WTC11 (cell line): Measurements from ENCODE around the gene ANKRD11. TPM values are rescaled to one million over a fixed set of nuclear protein-coding genes. Genes with fewer than 3 reads are reported as not detected.

Experiments
- ATAC-seq: fragments of 200-7000 bp; cut with Tn5 transposase; 2 replicates; pipeline ENCODE4 v1.10.0; 2021; ENCODE audit warnings: mild to moderate bottlenecking, moderate library complexity
- CTCF ChIA-PET: fragments of 300-600 bp; sonication (Branson Sonifier 250); formaldehyde crosslinking; loops from one replicate; lab custom pipeline; 2021; ENCODE audit warnings: antibody characterized with exemption; lab: Charles Lee
- POLR2A ChIA-PET: fragments of 350-600 bp; sonication (Branson Sonifier 250); formaldehyde crosslinking; loops from one replicate; lab custom pipeline; 2021; ENCODE audit warnings: antibody characterized with exemption; lab: Charles Lee
- DNase-seq: peaks from one replicate; pipeline ENCODE4 v3.0.0; 2021; ENCODE audit warnings: low spot score
- H3K27ac Mint-ChIP-seq: 2 replicates; pipeline ENCODE4 v1.8.0; 2021; ENCODE audit warnings: mixed read lengths
- H3K27me3 Mint-ChIP-seq: 2 replicates; pipeline ENCODE4 v1.8.0; 2021; ENCODE audit warnings: low read depth, mild to moderate bottlenecking, moderate library complexity, mixed read lengths
- H3K36me3 Mint-ChIP-seq: 2 replicates; pipeline ENCODE4 v1.8.0; 2021; ENCODE audit warnings: mixed read lengths
- H3K4me1 Mint-ChIP-seq: 2 replicates; pipeline ENCODE4 v1.8.0; 2022; ENCODE audit warnings: mixed read lengths
- H3K4me3 Mint-ChIP-seq: 2 replicates; pipeline ENCODE4 v1.8.0; 2021; ENCODE audit warnings: mild to moderate bottlenecking, moderate library complexity, mixed read lengths
- H3K9me3 Mint-ChIP-seq: 2 replicates; pipeline ENCODE4 v1.8.0; 2021; ENCODE audit warnings: mixed read lengths
- CREB1 ChIP-seq: sonication (generic); formaldehyde crosslinking; IDR thresholded peaks from 2 replicates; pipeline ENCODE4 v1.8.0; 2023; ENCODE audit warnings: mild to moderate bottlenecking, missing genetic modification reagents
- E2F4 ChIP-seq: sonication (generic); formaldehyde crosslinking; IDR thresholded peaks from 2 replicates; pipeline ENCODE4 v1.8.1; 2022; ENCODE audit warnings: low read depth, mild to moderate bottlenecking, moderate library complexity, missing genetic modification reagents, borderline replicate concordance
- ERG ChIP-seq: fragments of 250-450 bp; sonication (Bioruptor Pico); IDR thresholded peaks from 2 replicates; pipeline ENCODE4 v1.8.0; 2021; ENCODE audit warnings: mild to moderate bottlenecking
- IRF2 ChIP-seq: sonication (generic); formaldehyde crosslinking; IDR thresholded peaks from 2 replicates; pipeline ENCODE4 v1.8.0; 2022; ENCODE audit warnings: low read depth, missing genetic modification reagents, borderline replicate concordance
- KAT7 ChIP-seq: sonication (generic); formaldehyde crosslinking; IDR thresholded peaks from 2 replicates; pipeline ENCODE4 v1.8.1; 2023; ENCODE audit warnings: missing genetic modification reagents, mild to moderate bottlenecking, borderline replicate concordance
- MXD4 ChIP-seq: fragments of 250-450 bp; sonication (Bioruptor Pico); IDR thresholded peaks from 2 replicates; pipeline ENCODE4 v1.8.0; 2021; ENCODE audit warnings: mild to moderate bottlenecking, moderate library complexity, borderline replicate concordance
- NFYB ChIP-seq: sonication (generic); formaldehyde crosslinking; conservative IDR thresholded peaks from 2 replicates; pipeline ENCODE4 v1.8.0; 2022; ENCODE audit warnings: low read depth, missing genetic modification reagents
- NR3C1 ChIP-seq: sonication (generic); formaldehyde crosslinking; conservative IDR thresholded peaks from 2 replicates; pipeline ENCODE4 v1.8.1; 2023; ENCODE audit warnings: low read depth, mild to moderate bottlenecking, missing genetic modification reagents
- OVOL2 ChIP-seq: fragments of 250-450 bp; sonication (Bioruptor Pico); IDR thresholded peaks from 2 replicates; pipeline ENCODE4 v1.9.0; 2021; ENCODE audit warnings: mild to moderate bottlenecking, borderline replicate concordance
- PRRX2 ChIP-seq: fragments of 250-450 bp; sonication (Bioruptor Pico); IDR thresholded peaks from 2 replicates; pipeline ENCODE4 v1.8.0; 2021; ENCODE audit warnings: mild to moderate bottlenecking
- TCF7 ChIP-seq: sonication (generic); formaldehyde crosslinking; IDR thresholded peaks from 2 replicates; pipeline ENCODE4 v1.8.0; 2022; ENCODE audit warnings: mild to moderate bottlenecking, low read depth, missing genetic modification reagents, moderate library complexity
- TEAD4 ChIP-seq: sonication (generic); formaldehyde crosslinking; IDR thresholded peaks from 2 replicates; pipeline ENCODE4 v1.8.0; 2022; ENCODE audit warnings: mild to moderate bottlenecking, missing genetic modification reagents
- ZBTB21 ChIP-seq: sonication (generic); formaldehyde crosslinking; IDR thresholded peaks from 2 replicates; pipeline ENCODE4 v1.8.1; 2023; ENCODE audit warnings: mild to moderate bottlenecking, missing genetic modification reagents, borderline replicate concordance
- ZNF317 ChIP-seq: sonication (generic); formaldehyde crosslinking; IDR thresholded peaks from 2 replicates; pipeline ENCODE4 v1.8.1; 2023; ENCODE audit warnings: low read depth, mild to moderate bottlenecking, moderate library complexity, missing genetic modification reagents, borderline replicate concordance
- ZNF416 ChIP-seq: fragments of 250-450 bp; sonication (Bioruptor Pico); IDR thresholded peaks from 2 replicates; pipeline ENCODE4 v1.9.0; 2021; ENCODE audit warnings: mild to moderate bottlenecking, inconsistent platforms
- ZNF512 ChIP-seq: sonication (generic); formaldehyde crosslinking; IDR thresholded peaks from 2 replicates; pipeline ENCODE4 v1.8.1; 2022; ENCODE audit warnings: missing genetic modification reagents, borderline replicate concordance
- ZNF532 ChIP-seq: fragments of 250-450 bp; sonication (Bioruptor Pico); IDR thresholded peaks from 2 replicates; pipeline ENCODE4 v1.9.0; 2021; ENCODE audit warnings: mild to moderate bottlenecking, borderline replicate concordance
- ZNF671 ChIP-seq: fragments of 250-450 bp; sonication (Bioruptor Pico); IDR thresholded peaks from 2 replicates; pipeline ENCODE4 v1.8.0; 2021; ENCODE audit warnings: mild to moderate bottlenecking
- total RNA-seq: library from RNA; stranded (reverse); gene quantifications from 3 replicates; pipeline ENCODE4 v1.2.3, GENCODE V29; 2021

ANKRD11 gene
- total RNA-seq, 1 experiment from 2014 or later: 184 TPM

GRCh38 chr16:89318871-89319630 is 171.3 kb downstream of the ANKRD11 start:
- Mint-ChIP-seq H3K9me3 (no peaks in the 10 kb centered on the region), H3K4me1 (peaks cover 88% of the 10 kb centered on the region), H3K27me3 (no peaks in the 10 kb centered on the region), H3K4me3 (no peak overlapping the region), H3K36me3 (no peaks in the 10 kb centered on the region), H3K27ac (peak overlapping the region; percentile 96)
- no peak for TF ChIP-seq KAT7 (CRISPR knock-in tag)
- CTCF ChIA-PET: interaction anchor here (1.8 kb wide), 1 partner anchor 11 kb away, joined by 9 read pairs; no protein-coding TSS in a partner anchor
- no peak for ATAC-seq
- POLR2A ChIA-PET: interaction anchor here (1.1 kb wide), 1 partner anchor 14 kb away, joined by 3 read pairs; no protein-coding TSS in a partner anchor
- no peak for DNase-seq

- H3K4me3 Mint-ChIP-seq: no peak overlapping the region
- no peaks in the 10 kb centered on the region for H3K27me3 Mint-ChIP-seq
- POLR2A ChIA-PET: interaction anchor here (1.1 kb wide), 1 partner anchor 15 kb away, joined by 3 read pairs; no protein-coding TSS in a partner anchor
- TF ChIP-seq OVOL2 (CRISPR knock-in tag): no peak
- no peak for TF ChIP-seq ZNF532 (CRISPR knock-in tag)
- TF ChIP-seq E2F4 (CRISPR knock-in tag): no peak
- H3K27ac Mint-ChIP-seq: peak overlapping the region; percentile 96
- H3K4me1 Mint-ChIP-seq: peaks cover 83% of the 10 kb centered on the region
- no peak for ATAC-seq
- peaks cover 1% of the 10 kb centered on the region; the same call in 1 of the 2 replicates for H3K36me3 Mint-ChIP-seq
- H3K9me3 Mint-ChIP-seq: no peaks in the 10 kb centered on the region
- CTCF ChIA-PET: interaction anchor here (1.8 kb wide), 1 partner anchor 11 kb away, joined by 9 read pairs; no protein-coding TSS in a partner anchor
- no peak for DNase-seq
These were observed 172.0 kb downstream of the ANKRD11 start for GRCh38 chr16:89318430-89318758.

GRCh38 chr16:89317729-89318429 is 172.5 kb downstream of the ANKRD11 start:
- H3K36me3 Mint-ChIP-seq: peaks cover 4% of the 10 kb centered on the region; the same call in 1 of the 2 replicates
- H3K27ac Mint-ChIP-seq: peak overlapping the region; percentile 96
- ATAC-seq (no peak), DNase-seq (no peak)
- ChIA-PET POLR2A (no interaction called here), CTCF (interaction anchor here (1.0 to 1.7 kb wide), 2 partner anchors 9 to 25 kb away, joined by 5 to 9 read pairs; no protein-coding TSS in a partner anchor)
- peaks cover 79% of the 10 kb centered on the region for H3K4me1 Mint-ChIP-seq
- no peak for TF ChIP-seq ERG (CRISPR knock-in tag)
- TF ChIP-seq ZNF671 (CRISPR knock-in tag): no peak
- no peak for TF ChIP-seq TEAD4 (CRISPR knock-in tag)
- TF ChIP-seq ZBTB21 (CRISPR knock-in tag): no peak
- TF ChIP-seq NR3C1 (CRISPR knock-in tag): no peak
- TF ChIP-seq PRRX2 (CRISPR knock-in tag): no peak
- TF ChIP-seq MXD4 (CRISPR knock-in tag): no peak
- TF ChIP-seq CREB1 (CRISPR knock-in tag): no peak
- no peak for TF ChIP-seq IRF2 (CRISPR knock-in tag)
- no peak for TF ChIP-seq ZNF416 (CRISPR knock-in tag)
- no peak for TF ChIP-seq NFYB
- no peak for TF ChIP-seq E2F4 (CRISPR knock-in tag)
- TF ChIP-seq ZNF512 (CRISPR knock-in tag): no peak
- TF ChIP-seq TCF7 (CRISPR knock-in tag): no peak
- TF ChIP-seq ZNF317: no peak
- no peak for TF ChIP-seq KAT7 (CRISPR knock-in tag)
- no peaks in the 10 kb centered on the region for H3K9me3 Mint-ChIP-seq
- H3K4me3 Mint-ChIP-seq: no peak overlapping the region
- H3K27me3 Mint-ChIP-seq: no peaks in the 10 kb centered on the region
